Right forelimb (tissue), 1 donor: ENCODE results near the gene COBL.

Experiments
- DNase-seq: peaks from one replicate; pipeline ENCODE4 v3.0.0-alpha.2; 2018

COBL gene

GRCh38 chr7:51138123-51139085, 178.2 kb downstream of the COBL start:
- no peak for DNase-seq

- no peak for DNase-seq
These were observed 181.0 kb downstream of the COBL start for GRCh38 chr7:51135576-51135975.

- no peak for DNase-seq
These were observed 182.6 kb downstream of the COBL start for GRCh38 chr7:51134013-51134441.

GRCh38 chr7:51132661-51133060, 183.9 kb downstream of the COBL start:
- DNase-seq: no peak

- no peak for DNase-seq
These were observed 186.8 kb downstream of the COBL start for GRCh38 chr7:51129527-51130472.

GRCh38 chr7:51128545-51129435, 187.8 kb downstream of the COBL start:
- no peak for DNase-seq

- DNase-seq: no peak
These were observed 189.0 kb downstream of the COBL start for GRCh38 chr7:51127618-51127904.

GRCh38 chr7:51126813-51127617, 189.6 kb downstream of the COBL start:
- DNase-seq: no peak

GRCh38 chr7:51126324-51126723, 190.3 kb downstream of the COBL start:
- DNase-seq: no peak

GRCh38 chr7:51124321-51124720, 192.3 kb downstream of the COBL start:
- no peak for DNase-seq

- DNase-seq: no peak
These were observed 193.1 kb downstream of the COBL start for GRCh38 chr7:51123322-51124019.

- no peak for DNase-seq
These were observed 194.6 kb downstream of the COBL start for GRCh38 chr7:51121931-51122425.

GRCh38 chr7:51121036-51121790, 195.4 kb downstream of the COBL start:
- no peak for DNase-seq

GRCh38 chr7:51118628-51119027, 198.0 kb downstream of the COBL start:
- DNase-seq: no peak

GRCh38 chr7:51114501-51114900, 202.1 kb downstream of the COBL start:
- DNase-seq: no peak

- no peak for DNase-seq
These were observed 202.6 kb downstream of the COBL start for GRCh38 chr7:51113962-51114361.

GRCh38 chr7:51113560-51113959, 203.0 kb downstream of the COBL start:
- no peak for DNase-seq

- DNase-seq: no peak
These were observed 205.2 kb downstream of the COBL start for GRCh38 chr7:51111241-51111940.

GRCh38 chr7:51108134-51108533, 208.5 kb downstream of the COBL start:
- DNase-seq: no peak
